ENCODE data around the gene CYBC1. TPM values are rescaled to one million over a fixed set of nuclear protein-coding genes. Genes with fewer than 3 reads are reported as not detected.

CYBC1 gene
- total and polyA plus RNA-seq, 8 donors = 35.9 to 196 (median 44.3) TPM

DNA sequence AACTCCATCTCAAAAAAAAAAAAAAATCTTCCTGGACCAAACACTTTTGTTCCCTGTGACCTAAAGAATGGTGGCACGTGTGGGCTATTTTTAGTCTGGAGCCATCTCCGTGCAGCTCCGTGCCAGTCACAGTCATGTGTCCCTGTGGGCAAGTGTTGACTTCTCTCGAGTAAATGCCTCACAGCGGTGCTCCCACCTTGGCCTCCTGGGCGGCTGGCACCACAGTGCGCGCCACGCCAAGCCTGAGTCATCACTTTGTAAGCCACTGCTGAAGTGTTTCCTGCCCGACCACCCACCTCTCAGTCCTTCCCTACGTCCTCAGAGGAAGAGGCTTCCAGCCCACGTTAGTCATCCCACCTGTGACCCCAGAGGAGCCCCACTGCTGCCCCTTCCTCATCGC lies 43.3 kb downstream of the CYBC1 start:
- Histone ChIP-seq H3K36me3 (peaks cover 12 to 84% (median 62%) of the 10 kb centered on the region in 4 donors), H3K9me3 (no peaks in the 10 kb centered on the region), H3K27ac (no peak overlapping the region), H3K4me1 (no peaks in the 10 kb centered on the region), H3K4me3 (no peak overlapping the region), H3K27me3 (no peaks in the 10 kb centered on the region)
- peak in 1 of 2 donors; percentile 35 for DNase-seq
- intact Hi-C loops (cut with DNase I; ENCODE audit: low total_unique reads) = no loop called here
- 64 to 82% (median 77%) methylated on average over 13 of the region's 13 CpGs for WGBS, 5 donors
- no peak for TF ChIP-seq EP300 (IDR thresholded peaks at IDR 0.05)
- no peak for TF ChIP-seq POLR2AphosphoS5 (IDR thresholded peaks at IDR 0.05)
- TF ChIP-seq, protein P1, sequence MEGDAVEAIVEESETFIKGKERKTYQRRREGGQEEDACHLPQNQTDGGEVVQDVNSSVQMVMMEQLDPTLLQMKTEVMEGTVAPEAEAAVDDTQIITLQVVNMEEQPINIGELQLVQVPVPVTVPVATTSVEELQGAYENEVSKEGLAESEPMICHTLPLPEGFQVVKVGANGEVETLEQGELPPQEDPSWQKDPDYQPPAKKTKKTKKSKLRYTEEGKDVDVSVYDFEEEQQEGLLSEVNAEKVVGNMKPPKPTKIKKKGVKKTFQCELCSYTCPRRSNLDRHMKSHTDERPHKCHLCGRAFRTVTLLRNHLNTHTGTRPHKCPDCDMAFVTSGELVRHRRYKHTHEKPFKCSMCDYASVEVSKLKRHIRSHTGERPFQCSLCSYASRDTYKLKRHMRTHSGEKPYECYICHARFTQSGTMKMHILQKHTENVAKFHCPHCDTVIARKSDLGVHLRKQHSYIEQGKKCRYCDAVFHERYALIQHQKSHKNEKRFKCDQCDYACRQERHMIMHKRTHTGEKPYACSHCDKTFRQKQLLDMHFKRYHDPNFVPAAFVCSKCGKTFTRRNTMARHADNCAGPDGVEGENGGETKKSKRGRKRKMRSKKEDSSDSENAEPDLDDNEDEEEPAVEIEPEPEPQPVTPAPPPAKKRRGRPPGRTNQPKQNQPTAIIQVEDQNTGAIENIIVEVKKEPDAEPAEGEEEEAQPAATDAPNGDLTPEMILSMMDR (IDR thresholded peaks at IDR 0.05) = no peak
- no peak for TF ChIP-seq POLR2A (IDR thresholded peaks at IDR 0.05)

DNA sequence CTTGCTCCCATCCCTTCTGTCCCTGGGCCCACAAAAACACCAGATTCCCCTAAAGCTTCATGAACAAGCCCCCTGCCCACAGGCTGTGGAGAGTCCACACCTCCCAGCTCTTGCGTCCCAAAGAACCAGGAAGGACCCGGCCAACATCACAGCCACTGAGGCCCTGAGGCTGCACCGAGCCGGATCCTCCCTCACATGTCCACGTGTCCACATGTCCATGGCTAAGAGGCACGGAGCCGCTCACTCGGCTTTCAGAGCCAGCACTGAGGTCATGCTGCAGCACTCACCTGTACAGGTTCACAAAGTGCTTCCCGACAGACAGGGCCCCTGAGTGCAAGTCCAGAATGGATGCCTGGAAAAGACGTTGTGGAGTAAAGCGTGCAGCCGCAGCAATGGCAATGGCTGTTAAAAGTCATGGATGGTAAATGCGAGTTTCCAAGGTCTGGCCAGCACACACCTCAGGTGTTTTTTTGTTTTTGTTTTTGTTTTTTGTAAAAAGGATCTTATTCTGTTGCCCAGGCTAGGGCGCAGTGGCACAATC lies 44.4 kb downstream of the CYBC1 start:
- WGBS, 5 donors = 92 to 94% (median 93%) methylated on average over 14 of the region's 14 CpGs

DNA sequence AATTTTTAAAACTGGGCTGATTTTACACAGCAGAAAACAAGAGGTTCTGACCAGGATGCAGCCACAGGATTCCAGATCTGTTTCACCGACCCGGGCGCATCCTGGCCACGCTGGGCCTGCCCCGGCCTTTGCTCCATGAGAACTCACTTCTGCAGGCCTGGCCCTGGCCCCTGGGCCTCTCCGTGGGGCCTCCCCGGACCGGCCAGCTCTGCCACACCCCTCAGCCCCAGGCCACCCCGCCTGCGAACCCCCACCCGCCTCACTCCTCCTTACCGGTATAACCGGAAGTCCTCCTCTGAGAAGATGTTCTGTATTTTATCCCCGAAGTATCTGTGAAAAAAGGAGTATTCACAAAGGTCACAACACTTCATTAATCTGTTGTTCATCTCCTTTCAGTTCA lies 45.5 kb downstream of the CYBC1 start:
- H3K36me3 ChIP-seq = peaks cover 12 to 90% (median 72%) of the 10 kb centered on the region in 4 donors
- 88 to 93% (median 93%) methylated on average over 14 of the region's 14 CpGs for WGBS, 5 donors
- peaks cover 0 to 8% (median 2%) of the 10 kb centered on the region in 4 donors for H3K4me1 ChIP-seq
- H3K27ac ChIP-seq = no peak overlapping the region
- no peaks in the 10 kb centered on the region for H3K27me3 ChIP-seq
- no peaks in the 10 kb centered on the region for H3K9me3 ChIP-seq
- DNase-seq = no peak
- H3K4me3 ChIP-seq = no peak overlapping the region
- intact Hi-C loops (cut with DNase I; ENCODE audit: low total_unique reads) = no loop called here
- no peak for TF ChIP-seq POLR2A (IDR thresholded peaks at IDR 0.05)
- TF ChIP-seq, protein P1 (IDR thresholded peaks at IDR 0.05) = no peak
- no peak for TF ChIP-seq EP300 (IDR thresholded peaks at IDR 0.05)
- TF ChIP-seq POLR2AphosphoS5 (IDR thresholded peaks at IDR 0.05) = no peak

More for the DNA sequence above, 44.4 kb downstream of the CYBC1 start:
- peaks cover 0 to 3% (median 0%) of the 10 kb centered on the region in 4 donors for H3K4me1 ChIP-seq
- no peak for DNase-seq
- no peak overlapping the region for H3K4me3 ChIP-seq
- H3K9me3 ChIP-seq = no peaks in the 10 kb centered on the region
- peaks cover 12 to 91% (median 70%) of the 10 kb centered on the region in 4 donors for H3K36me3 ChIP-seq
- intact Hi-C loops (cut with DNase I; ENCODE audit: low total_unique reads) = no loop called here
- TF ChIP-seq POLR2A (IDR thresholded peaks at IDR 0.05) (no peak), POLR2AphosphoS5 (IDR thresholded peaks at IDR 0.05) (no peak), EP300 (IDR thresholded peaks at IDR 0.05) (no peak)
- TF ChIP-seq, protein P1 (IDR thresholded peaks at IDR 0.05) = no peak
- no peak overlapping the region for H3K27ac ChIP-seq
- H3K27me3 ChIP-seq = no peaks in the 10 kb centered on the region

DNA sequence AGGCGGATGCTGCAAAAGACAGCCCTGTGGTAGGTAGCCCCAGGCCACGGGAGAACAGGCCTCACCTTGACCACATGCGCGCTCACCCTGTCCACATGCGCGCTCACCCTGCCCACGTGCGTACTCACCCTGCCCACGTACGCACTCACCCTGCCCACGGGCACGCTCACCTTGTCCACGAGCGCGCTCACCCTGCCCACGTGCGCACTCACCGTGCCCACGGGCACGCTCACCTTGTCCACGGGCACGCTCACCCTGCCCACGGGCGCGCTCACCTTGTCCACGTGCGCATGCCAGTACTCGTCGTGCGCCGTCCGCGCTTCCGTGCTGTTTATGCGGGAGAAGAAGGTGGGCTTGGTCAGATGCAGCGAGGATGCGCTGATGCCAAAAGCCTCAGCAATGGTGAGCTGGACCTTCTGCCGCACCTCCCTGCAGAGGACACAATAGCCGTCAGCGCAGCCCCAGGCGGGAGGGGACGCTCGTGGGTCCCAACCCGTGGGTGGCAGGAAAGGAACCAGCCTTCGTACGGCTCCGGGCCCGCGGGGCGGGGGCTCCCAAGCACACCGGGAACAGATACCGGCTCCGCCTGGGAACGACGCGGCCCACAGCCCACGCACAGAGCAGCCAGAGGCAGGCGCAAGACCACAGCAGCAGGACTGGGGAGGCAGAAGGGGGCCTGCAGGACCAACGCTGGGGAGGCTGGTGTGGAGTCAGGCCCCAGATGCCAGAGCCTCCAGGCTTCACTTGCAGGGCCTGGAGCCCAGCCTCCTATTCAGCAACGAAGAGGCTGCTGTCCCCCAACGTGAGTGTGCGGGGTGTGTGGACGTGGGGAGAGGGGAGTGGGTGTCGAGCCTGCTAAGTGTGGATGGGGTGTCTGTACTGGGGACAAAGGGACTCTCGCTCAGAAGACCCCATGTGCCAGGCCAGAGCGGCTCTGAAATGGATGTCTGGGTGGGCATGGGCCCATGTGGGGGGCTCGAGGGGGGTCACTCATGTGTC lies 46.6 kb downstream of the CYBC1 start:
- Histone ChIP-seq H3K36me3 (peaks cover 12 to 90% (median 69%) of the 10 kb centered on the region in 4 donors), H3K9me3 (no peaks in the 10 kb centered on the region), H3K27ac (no peak overlapping the region), H3K27me3 (no peaks in the 10 kb centered on the region), H3K4me1 (peaks cover 0 to 19% (median 11%) of the 10 kb centered on the region in 4 donors), H3K4me3 (no peak overlapping the region)
- 95 to 97% (median 95%) methylated on average over 58 to 67 of the region's 67 CpGs for WGBS, 5 donors
- intact Hi-C loops (cut with DNase I; ENCODE audit: low total_unique reads) = no loop called here
- TF ChIP-seq POLR2AphosphoS5 (IDR thresholded peaks at IDR 0.05) (no peak), POLR2A (IDR thresholded peaks at IDR 0.05) (no peak), EP300 (IDR thresholded peaks at IDR 0.05) (no peak)
- TF ChIP-seq, protein P1 (IDR thresholded peaks at IDR 0.05) = no peak
- no peak for DNase-seq
